Osteoblast (primary cell): ENCODE measurements around the gene DENND1A. TPM values are rescaled to one million over a fixed set of nuclear protein-coding genes. Genes with fewer than 3 reads are reported as not detected.

Experiments
- DNase-seq: peaks from one replicate; pipeline ENCODE4 v3.0.0; 2011; ENCODE audit warnings: low spot score, mixed read lengths; ENCODE audit not compliant: insufficient read length; ENCODE audit errors: missing footprints
- H2AFZ ChIP-seq: 2 replicates; pipeline ENCODE4 v1.6.0; 2011; ENCODE audit warnings: mild to moderate bottlenecking, low read length
- H3K27ac ChIP-seq: 2 replicates; pipeline ENCODE4 v1.5.1; 2011; ENCODE audit warnings: mild to moderate bottlenecking, low read depth, low read length, moderate library complexity
- H3K27me3 ChIP-seq: 2 replicates; pipeline ENCODE4 v1.6.0; 2012; ENCODE audit warnings: mild to moderate bottlenecking, control low read depth, inconsistent platforms, low read length, moderate library complexity; ENCODE audit not compliant: insufficient read depth
- H3K36me3 ChIP-seq: 2 replicates; pipeline ENCODE4 v1.5.1; 2011; ENCODE audit warnings: mild to moderate bottlenecking, low read length, control low read depth, moderate library complexity; ENCODE audit not compliant: insufficient read depth
- H3K4me1 ChIP-seq: 2 replicates; pipeline ENCODE4 v1.5.1; 2011; ENCODE audit warnings: mild to moderate bottlenecking, low read length, control low read depth, moderate library complexity; ENCODE audit not compliant: insufficient read depth
- H3K4me2 ChIP-seq: 2 replicates; pipeline ENCODE4 v1.6.0; 2011; ENCODE audit warnings: mild to moderate bottlenecking, low read length; ENCODE audit not compliant: insufficient read depth
- H3K4me3 ChIP-seq: fragments of 200-600 bp; sonication (generic); 3 replicates; pipeline ENCODE4 v1.5.1; 2012; ENCODE audit warnings: mild to moderate bottlenecking, low read length, inconsistent platforms; ENCODE audit not compliant: insufficient read depth
- H3K79me2 ChIP-seq: 2 replicates; pipeline ENCODE4 v1.6.0; 2012; ENCODE audit warnings: mild to moderate bottlenecking, low read length, control low read depth, inconsistent platforms; ENCODE audit not compliant: insufficient read depth
- H3K9me3 ChIP-seq: 2 replicates; pipeline ENCODE4 v1.5.1; 2011; ENCODE audit warnings: low read depth, low read length, control low read depth
- H4K20me1 ChIP-seq: 2 replicates; pipeline ENCODE4 v1.6.0; 2012; ENCODE audit warnings: mild to moderate bottlenecking, low read length, control low read depth; ENCODE audit not compliant: insufficient read depth
- total RNA-seq: library from RNA; depleted of rRNA; stranded (reverse); fragments of >200 nt; gene quantifications from 2 replicates; pipeline ENCODE4 v1.2.3, GENCODE V29; 2012
- TF ChIP-seq, protein P1 (sequence below): IDR thresholded peaks from 2 replicates; pipeline ENCODE4 v1.5.1; 2011; ENCODE audit warnings: mild to moderate bottlenecking, low read depth, low read length, moderate library complexity; ENCODE audit errors: extremely low read depth

Gene DENND1A
- total RNA-seq, 1 donor: 14.1 TPM

DNA sequence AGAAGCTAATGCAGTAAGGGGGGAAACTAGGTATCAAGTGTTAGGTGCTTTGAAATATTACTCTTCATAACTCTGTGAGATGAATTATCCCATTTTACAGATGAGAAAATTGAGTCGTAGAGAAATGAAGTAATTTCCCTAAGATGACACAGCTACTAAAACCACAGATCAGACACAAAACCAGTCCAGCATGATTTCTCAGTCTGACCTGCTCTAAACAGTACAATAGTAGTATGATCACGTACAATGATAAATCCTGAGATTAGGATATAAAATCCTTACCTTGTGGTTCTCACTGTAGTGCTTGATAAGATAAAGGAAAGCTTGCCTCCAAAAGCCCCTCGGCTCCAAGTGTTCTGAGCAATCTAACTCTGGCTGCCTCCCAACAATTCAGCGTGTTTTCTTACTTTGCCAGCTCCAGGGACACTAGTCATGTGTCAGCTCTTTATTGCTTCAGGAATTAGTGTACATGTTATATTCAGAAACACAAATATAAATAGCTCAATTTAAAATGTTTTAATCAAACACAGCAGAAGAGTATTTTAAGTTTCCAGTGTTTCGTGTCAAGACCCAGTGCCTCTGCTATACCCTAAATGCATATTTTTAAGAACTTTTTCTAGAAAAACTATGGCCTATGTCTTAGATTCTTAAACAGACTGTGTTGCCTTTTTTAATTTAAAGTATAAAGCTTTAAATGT, 243.6 kb downstream of the DENND1A start:
- no peak overlapping the region for H2AFZ ChIP-seq
- no peak overlapping the region for H3K27ac ChIP-seq
- H3K36me3 ChIP-seq: no peaks in the 10 kb centered on the region
- H3K9me3 ChIP-seq: no peaks in the 10 kb centered on the region
- no peaks in the 10 kb centered on the region for H3K27me3 ChIP-seq
- TF ChIP-seq, protein P1, sequence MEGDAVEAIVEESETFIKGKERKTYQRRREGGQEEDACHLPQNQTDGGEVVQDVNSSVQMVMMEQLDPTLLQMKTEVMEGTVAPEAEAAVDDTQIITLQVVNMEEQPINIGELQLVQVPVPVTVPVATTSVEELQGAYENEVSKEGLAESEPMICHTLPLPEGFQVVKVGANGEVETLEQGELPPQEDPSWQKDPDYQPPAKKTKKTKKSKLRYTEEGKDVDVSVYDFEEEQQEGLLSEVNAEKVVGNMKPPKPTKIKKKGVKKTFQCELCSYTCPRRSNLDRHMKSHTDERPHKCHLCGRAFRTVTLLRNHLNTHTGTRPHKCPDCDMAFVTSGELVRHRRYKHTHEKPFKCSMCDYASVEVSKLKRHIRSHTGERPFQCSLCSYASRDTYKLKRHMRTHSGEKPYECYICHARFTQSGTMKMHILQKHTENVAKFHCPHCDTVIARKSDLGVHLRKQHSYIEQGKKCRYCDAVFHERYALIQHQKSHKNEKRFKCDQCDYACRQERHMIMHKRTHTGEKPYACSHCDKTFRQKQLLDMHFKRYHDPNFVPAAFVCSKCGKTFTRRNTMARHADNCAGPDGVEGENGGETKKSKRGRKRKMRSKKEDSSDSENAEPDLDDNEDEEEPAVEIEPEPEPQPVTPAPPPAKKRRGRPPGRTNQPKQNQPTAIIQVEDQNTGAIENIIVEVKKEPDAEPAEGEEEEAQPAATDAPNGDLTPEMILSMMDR: no peak
- no peak for DNase-seq
- H3K4me3 ChIP-seq: no peak overlapping the region
- peaks cover 4% of the 10 kb centered on the region for H4K20me1 ChIP-seq
- H3K79me2 ChIP-seq: no peaks in the 10 kb centered on the region
- H3K4me1 ChIP-seq: no peaks in the 10 kb centered on the region
- no peak overlapping the region for H3K4me2 ChIP-seq

DNA sequence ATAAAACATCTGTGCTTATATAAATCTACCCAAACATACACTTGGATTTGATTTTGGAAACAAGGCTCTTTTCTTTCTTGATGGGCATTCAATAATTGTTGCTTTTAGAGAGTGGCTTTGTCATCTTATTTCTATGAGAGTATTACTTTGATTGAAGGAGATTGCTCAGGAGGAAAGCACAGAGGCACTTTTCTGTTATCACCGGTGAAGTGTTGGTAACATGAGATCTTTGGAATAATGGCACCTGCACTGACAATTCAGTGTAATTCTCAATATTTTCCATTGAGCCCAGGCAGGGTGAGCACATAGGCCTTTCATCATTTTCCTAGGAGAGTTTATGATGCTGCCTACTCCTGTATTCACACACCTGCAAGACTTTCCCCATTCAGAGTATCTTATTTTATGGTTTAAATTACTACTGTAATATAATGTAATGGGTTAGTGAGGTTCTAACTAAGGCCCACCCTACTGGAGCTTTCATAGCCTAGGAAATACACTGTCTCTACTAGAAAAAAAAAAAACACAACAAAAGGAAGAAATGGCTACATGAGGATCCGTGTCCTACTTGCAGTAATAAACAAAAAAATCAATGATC, 244.3 kb downstream of the DENND1A start:
- TF ChIP-seq, protein P1: no peak

GRCh38 chr9:123684393-123685149, 245.4 kb downstream of the DENND1A start:
- Histone ChIP-seq H3K79me2 (no peaks in the 10 kb centered on the region), H3K9me3 (no peaks in the 10 kb centered on the region), H2AFZ (no peak overlapping the region), H3K27ac (no peak overlapping the region), H3K4me3 (no peak overlapping the region), H3K36me3 (no peaks in the 10 kb centered on the region), H4K20me1 (peaks cover 4% of the 10 kb centered on the region), H3K4me2 (no peak overlapping the region), H3K4me1 (no peaks in the 10 kb centered on the region), H3K27me3 (no peaks in the 10 kb centered on the region)
- no peak for DNase-seq
- TF ChIP-seq, protein P1: no peak

More for the DNA sequence above, 244.3 kb downstream of the DENND1A start:
- Histone ChIP-seq H3K27ac (no peak overlapping the region), H4K20me1 (peaks cover 4% of the 10 kb centered on the region), H3K36me3 (no peaks in the 10 kb centered on the region), H3K27me3 (no peaks in the 10 kb centered on the region), H3K4me3 (no peak overlapping the region), H3K9me3 (no peaks in the 10 kb centered on the region), H3K79me2 (no peaks in the 10 kb centered on the region), H3K4me2 (no peak overlapping the region), H2AFZ (no peak overlapping the region), H3K4me1 (no peaks in the 10 kb centered on the region)
- DNase-seq: no peak

DNA sequence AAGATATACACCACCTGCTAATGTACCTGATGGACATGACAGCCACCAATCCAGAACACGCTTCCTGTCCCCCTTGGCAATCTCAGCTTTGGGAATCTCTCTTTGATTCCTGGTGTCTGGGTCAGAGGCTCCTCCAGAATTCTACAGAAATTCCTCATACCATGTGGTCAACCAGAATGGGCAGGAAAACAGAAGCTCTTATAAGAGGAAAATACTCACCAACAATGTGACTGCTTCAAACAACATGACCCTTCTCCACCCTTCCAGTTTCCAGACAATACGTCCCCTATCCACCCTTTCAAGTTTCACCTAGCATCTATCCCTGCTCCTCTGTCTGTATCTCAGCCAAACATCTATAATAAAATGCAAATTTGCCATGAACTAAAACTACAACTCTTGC, 247.2 kb downstream of the DENND1A start:
- H2AFZ ChIP-seq: no peak overlapping the region
- H3K9me3 ChIP-seq: no peaks in the 10 kb centered on the region
- H3K4me2 ChIP-seq: no peak overlapping the region
- TF ChIP-seq, protein P1: no peak
- H3K4me3 ChIP-seq: no peak overlapping the region
- no peaks in the 10 kb centered on the region for H3K36me3 ChIP-seq
- H3K4me1 ChIP-seq: peaks cover 11% of the 10 kb centered on the region
- no peak for DNase-seq
- no peaks in the 10 kb centered on the region for H3K27me3 ChIP-seq
- H3K27ac ChIP-seq: no peak overlapping the region
- H3K79me2 ChIP-seq: no peaks in the 10 kb centered on the region
- H4K20me1 ChIP-seq: peaks cover 4% of the 10 kb centered on the region
